Common myeloid progenitor, CD34-positive (primary cell): ENCODE data around the gene TTC17.

Experiments
- CTCF ChIA-PET: fragments of 350-600 bp; sonication (Branson Sonifier 250); formaldehyde crosslinking; loops from one replicate; lab custom pipeline; 2021; ENCODE audit warnings: antibody characterized with exemption; lab: Charles Lee
- POLR2A ChIA-PET: fragments of 350-600 bp; sonication (Branson Sonifier 250); formaldehyde crosslinking; loops from one replicate; lab custom pipeline; 2021; ENCODE audit warnings: antibody characterized with exemption; lab: Charles Lee
- DNase-seq, 3 donors: peaks; one replicate each; pipeline versions ENCODE4 v3.0.0 to v3.0.0-alpha.2; 2013
- H3K27ac ChIP-seq, 2 experiments: 1 replicate in 1 of 2; 2 replicates in 1 of 2; pipeline ENCODE4 v1.7.0; 2013; ENCODE audit warnings: inconsistent platforms in 2 of 2, low read length in 2 of 2, mild to moderate bottlenecking in 2 of 2, low read depth in 1 of 2, moderate library complexity in 1 of 2; ENCODE audit not compliant: severe bottlenecking in 2 of 2, insufficient read depth in 1 of 2, poor library complexity in 1 of 2
- H3K27me3 ChIP-seq, 5 experiments: replicated peaks in 2 of 5; 1 replicate in 3 of 5; 2 replicates in 2 of 5; pipeline versions ENCODE4 v1.6.1 to v1.7.0; 2013; ENCODE audit warnings: low read length in 4 of 5, mild to moderate bottlenecking in 2 of 5, moderate library complexity in 2 of 5, inconsistent platforms in 1 of 5; ENCODE audit not compliant: insufficient read depth in 5 of 5, control insufficient read depth in 4 of 5
- H3K36me3 ChIP-seq, 4 experiments: 1 replicate in 2 of 4; 2 replicates in 2 of 4; pipeline versions ENCODE4 v1.6.1 to v1.7.0; 2013; ENCODE audit warnings: low read length in 3 of 4, control low read depth in 1 of 4, mild to moderate bottlenecking in 1 of 4; ENCODE audit not compliant: control insufficient read depth in 4 of 4, insufficient read depth in 4 of 4
- H3K4me1 ChIP-seq, 4 experiments: 1 replicate in 3 of 4; 2 replicates in 1 of 4; pipeline versions ENCODE4 v1.6.1 to v1.7.1; 2013; ENCODE audit warnings: low read length in 3 of 4, mild to moderate bottlenecking in 3 of 4, control low read depth in 1 of 4, inconsistent platforms in 1 of 4, moderate library complexity in 1 of 4; ENCODE audit not compliant: control insufficient read depth in 4 of 4, insufficient read depth in 4 of 4; ENCODE audit errors: control extremely low read depth in 1 of 4
- H3K4me3 ChIP-seq, 7 experiments: 1 replicate in 4 of 7; 2 replicates in 3 of 7; pipeline versions ENCODE4 v1.5.1 to v1.7.0; 2013; ENCODE audit warnings: mild to moderate bottlenecking in 7 of 7, low read length in 6 of 7, moderate library complexity in 6 of 7, inconsistent platforms in 2 of 7, low read depth in 2 of 7, control low read depth in 1 of 7; ENCODE audit not compliant: insufficient read depth in 4 of 7, control insufficient read depth in 1 of 7; ENCODE audit errors: extremely low read depth in 1 of 7
- H3K9me3 ChIP-seq, 5 experiments: 1 replicate in 4 of 5; 2 replicates in 1 of 5; pipeline versions ENCODE4 v1.6.1 to v1.7.1; 2013; ENCODE audit warnings: low read length in 4 of 5, mild to moderate bottlenecking in 2 of 5, inconsistent platforms in 1 of 5, low read depth in 1 of 5, moderate library complexity in 1 of 5; ENCODE audit not compliant: control insufficient read depth in 4 of 5, insufficient read depth in 2 of 5; ENCODE audit errors: control extremely low read depth in 1 of 5
- WGBS: methylation state at CpG from one replicate; pipeline ENCODE4 v1.1.5; 2013; ENCODE audit not compliant: insufficient coverage; 5-methylcytosine and 5-hydroxymethylcytosine counted together

Gene TTC17

DNA sequence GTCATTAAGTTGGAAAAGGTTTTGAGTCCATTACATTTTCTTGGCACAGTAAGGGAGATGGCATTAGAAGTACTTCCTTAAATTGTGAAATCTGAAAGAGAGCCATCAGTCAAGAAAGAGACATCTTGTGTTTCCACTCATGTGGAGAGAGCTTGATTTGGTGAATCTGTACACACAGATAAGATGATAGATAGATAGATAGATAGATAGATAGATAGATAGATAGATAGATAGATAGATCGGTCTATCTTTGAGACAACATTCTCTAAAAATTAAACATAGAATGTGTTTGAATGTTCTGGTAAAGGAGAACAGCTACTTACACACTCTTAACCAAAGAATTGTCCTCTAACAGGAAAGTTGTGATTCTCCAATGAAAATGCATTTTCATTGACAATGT lies 76.2 kb downstream of the TTC17 start:
- DNase-seq = no peak
- H3K4me3 ChIP-seq = no peak overlapping the region
- ChIA-PET POLR2A (no interaction called here), CTCF (interaction anchor here (1.1 kb wide), 1 partner anchor 15 kb away, joined by 3 read pairs; no protein-coding TSS in a partner anchor)
- no CpG with 5 or more reads among the region's 1 CpG for WGBS
- H3K27ac ChIP-seq = no peak overlapping the region
- no peaks in the 10 kb centered on the region for H3K27me3 ChIP-seq
- no peaks in the 10 kb centered on the region for H3K4me1 ChIP-seq
- H3K9me3 ChIP-seq = no peaks in the 10 kb centered on the region
- peaks cover 15 to 37% (median 22%) of the 10 kb centered on the region in 4 experiments for H3K36me3 ChIP-seq

DNA sequence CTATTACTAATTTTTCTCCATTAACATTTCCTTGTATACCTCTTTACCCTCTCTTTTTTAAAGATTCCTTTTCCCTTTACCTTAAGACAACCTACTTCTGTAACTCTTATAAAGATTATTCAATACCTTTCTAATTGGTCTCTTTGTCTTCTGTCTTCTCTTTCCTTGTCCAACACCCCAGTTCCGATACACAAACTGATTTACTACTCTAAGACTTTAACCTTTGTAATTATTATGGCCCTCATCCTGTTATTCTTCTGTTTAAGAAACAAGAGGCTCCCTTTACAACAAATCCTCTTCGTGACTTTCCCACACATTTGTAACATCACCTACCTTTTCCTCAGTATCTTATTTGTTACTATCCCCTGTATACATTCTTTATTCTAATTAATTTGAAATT lies 81.8 kb downstream of the TTC17 start:
- Histone ChIP-seq H3K27me3 (no peaks in the 10 kb centered on the region), H3K4me1 (no peaks in the 10 kb centered on the region), H3K27ac (no peak overlapping the region), H3K9me3 (no peaks in the 10 kb centered on the region), H3K36me3 (peaks cover 19 to 63% (median 41%) of the 10 kb centered on the region in 4 experiments), H3K4me3 (no peak overlapping the region)
- DNase-seq = no peak
- WGBS = 100% methylated on average over 1 of the region's 2 CpGs
- CTCF ChIA-PET = no interaction called here
- POLR2A ChIA-PET = no interaction called here

DNA sequence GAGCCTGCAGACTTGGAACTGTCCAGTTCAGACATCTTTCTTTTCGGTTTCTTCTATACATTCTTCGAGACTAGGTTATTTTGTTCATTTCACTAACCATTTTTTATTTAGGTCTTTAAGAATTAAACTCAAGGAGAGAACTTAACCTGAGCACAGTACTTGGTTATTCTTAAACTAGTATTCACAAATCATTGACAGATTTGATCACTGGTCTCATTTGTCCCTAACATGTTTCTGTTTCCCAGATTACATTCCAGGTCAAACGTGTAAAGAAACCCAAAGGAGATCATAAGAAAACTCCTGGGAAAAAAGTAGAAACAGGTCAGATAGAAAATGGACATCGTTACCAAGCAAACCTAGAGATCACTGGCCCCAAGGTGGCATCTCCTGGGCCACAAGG lies 85.1 kb downstream of the TTC17 start:
- Histone ChIP-seq H3K27ac (no peak overlapping the region), H3K27me3 (no peaks in the 10 kb centered on the region), H3K4me1 (no peaks in the 10 kb centered on the region), H3K4me3 (no peak overlapping the region), H3K36me3 (peaks cover 19 to 68% (median 51%) of the 10 kb centered on the region in 4 experiments), H3K9me3 (no peaks in the 10 kb centered on the region)
- CTCF ChIA-PET = no interaction called here
- WGBS = 100% methylated on average over 1 of the region's 4 CpGs
- POLR2A ChIA-PET = no interaction called here
- DNase-seq = no peak

DNA sequence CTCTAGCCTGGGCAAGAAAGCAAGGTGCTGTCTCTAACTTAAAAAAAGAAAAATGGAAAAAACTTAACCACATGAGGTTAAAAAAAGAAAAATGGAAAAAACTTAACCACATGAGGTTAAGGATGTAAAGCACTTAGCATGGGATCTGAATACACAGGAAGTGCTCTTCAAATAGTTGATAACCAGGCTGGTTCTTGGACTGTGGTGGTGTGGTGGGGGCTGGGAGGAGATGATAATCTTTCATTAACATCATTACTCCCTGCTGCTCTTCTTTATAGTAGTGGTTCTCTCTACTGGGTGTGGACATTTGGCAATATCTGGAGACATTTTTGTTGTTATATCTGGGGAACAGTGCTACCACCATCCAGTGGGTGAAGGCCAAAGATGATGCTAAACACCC lies 88.4 kb downstream of the TTC17 start:
- peaks cover 31 to 84% (median 61%) of the 10 kb centered on the region in 4 experiments for H3K36me3 ChIP-seq
- H3K9me3 ChIP-seq = no peaks in the 10 kb centered on the region
- DNase-seq = peak in 2 of 3 donors; percentile 6 to 13
- no peaks in the 10 kb centered on the region for H3K4me1 ChIP-seq
- POLR2A ChIA-PET = no interaction called here
- no peak overlapping the region for H3K4me3 ChIP-seq
- H3K27me3 ChIP-seq = no peaks in the 10 kb centered on the region
- CTCF ChIA-PET = no interaction called here
- H3K27ac ChIP-seq = no peak overlapping the region

DNA sequence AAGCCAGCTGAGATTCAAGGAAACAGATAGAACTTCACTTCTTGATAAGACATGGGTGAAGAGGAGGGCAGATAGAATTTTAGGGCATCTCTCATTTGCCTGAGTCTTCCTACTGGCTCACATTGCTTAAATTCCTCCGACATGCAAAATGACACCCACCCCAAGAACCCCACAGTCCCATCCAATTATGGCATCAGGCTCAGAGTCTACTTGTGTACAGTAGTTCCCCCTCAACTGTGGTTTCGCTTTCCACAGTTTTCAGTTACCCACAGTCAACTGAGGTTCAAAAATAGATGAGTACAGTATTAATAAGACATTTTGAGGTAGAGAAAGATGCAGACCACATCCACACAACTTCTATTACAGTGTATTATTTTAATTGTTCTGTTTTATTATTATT lies 99.8 kb downstream of the TTC17 start:
- Histone ChIP-seq H3K36me3 (peaks cover 32 to 80% (median 52%) of the 10 kb centered on the region in 4 experiments), H3K4me3 (no peak overlapping the region), H3K27me3 (no peaks in the 10 kb centered on the region), H3K4me1 (no peaks in the 10 kb centered on the region), H3K9me3 (peaks cover 2 to 42% (median 6%) of the 10 kb centered on the region in 5 experiments), H3K27ac (no peak overlapping the region)
- DNase-seq = no peak
- ChIA-PET CTCF (no interaction called here), POLR2A (no interaction called here)
- no CpG with 5 or more reads among the region's 2 CpGs for WGBS

DNA sequence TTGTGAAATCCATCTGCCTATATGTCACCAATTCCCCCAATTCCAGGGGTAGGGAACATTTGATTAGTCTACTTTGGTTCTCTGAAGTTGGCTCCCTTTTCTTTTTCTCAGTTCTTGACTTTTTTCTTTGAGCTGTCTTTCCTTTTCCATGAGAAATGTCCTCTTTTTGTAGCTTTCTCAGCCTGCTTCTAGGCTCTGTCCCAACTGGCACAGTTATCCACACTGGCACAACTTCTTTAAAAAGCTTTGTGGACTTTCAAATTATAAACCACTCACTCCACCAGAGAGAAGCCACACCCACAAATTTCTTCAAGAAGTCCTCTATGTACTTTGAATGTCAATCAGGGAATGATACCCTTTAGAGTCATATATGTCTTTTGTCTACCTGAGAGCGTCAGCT lies 100.5 kb downstream of the TTC17 start:
- no CpG with 5 or more reads among the region's 1 CpG for WGBS
- Histone ChIP-seq H3K9me3 (peaks cover 2 to 42% (median 6%) of the 10 kb centered on the region in 5 experiments), H3K4me1 (no peaks in the 10 kb centered on the region), H3K27ac (no peak overlapping the region), H3K36me3 (peaks cover 29 to 82% (median 50%) of the 10 kb centered on the region in 4 experiments), H3K4me3 (no peak overlapping the region), H3K27me3 (no peaks in the 10 kb centered on the region)
- POLR2A ChIA-PET = no interaction called here
- CTCF ChIA-PET = no interaction called here
- DNase-seq = no peak

DNA sequence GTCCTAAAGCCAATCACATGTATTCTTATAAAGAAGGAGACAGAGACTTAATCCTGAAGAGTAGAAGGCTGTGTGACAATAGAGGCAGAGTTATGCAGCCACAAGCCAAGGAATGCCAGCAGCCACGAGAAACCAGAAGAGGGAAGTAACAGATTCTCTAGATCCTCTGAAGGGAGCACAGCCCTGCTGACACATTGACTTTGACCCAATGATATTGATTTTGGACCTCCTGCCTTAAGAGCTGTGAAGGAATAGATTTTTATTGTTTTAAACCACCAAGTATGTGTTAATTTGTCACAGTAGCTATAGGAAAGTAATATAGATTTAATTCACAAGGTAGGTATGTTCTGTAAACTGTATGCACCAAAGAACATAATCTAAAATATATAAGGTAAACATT lies 103.6 kb downstream of the TTC17 start:
- Histone ChIP-seq H3K4me1 (no peaks in the 10 kb centered on the region), H3K36me3 (peaks cover 39 to 95% (median 54%) of the 10 kb centered on the region in 4 experiments), H3K9me3 (peaks cover 4 to 62% (median 14%) of the 10 kb centered on the region in 5 experiments), H3K27ac (no peak overlapping the region), H3K4me3 (no peak overlapping the region), H3K27me3 (no peaks in the 10 kb centered on the region)
- CTCF ChIA-PET = no interaction called here
- POLR2A ChIA-PET = no interaction called here
- no peak for DNase-seq
- WGBS = 100% methylated on average over 1 of the region's 1 CpG
